ENCODE results near the gene TRABD2B.

Gene TRABD2B

GRCh38 chr1:47890779-47891178 lies 106.4 kb downstream of the TRABD2B start:
- H3K4me3 ChIP-seq (ENCODE audit: low read length), result no peak overlapping the region
- no peak for DNase-seq (ENCODE audit: low read depth)
- TF ChIP-seq, protein P1, sequence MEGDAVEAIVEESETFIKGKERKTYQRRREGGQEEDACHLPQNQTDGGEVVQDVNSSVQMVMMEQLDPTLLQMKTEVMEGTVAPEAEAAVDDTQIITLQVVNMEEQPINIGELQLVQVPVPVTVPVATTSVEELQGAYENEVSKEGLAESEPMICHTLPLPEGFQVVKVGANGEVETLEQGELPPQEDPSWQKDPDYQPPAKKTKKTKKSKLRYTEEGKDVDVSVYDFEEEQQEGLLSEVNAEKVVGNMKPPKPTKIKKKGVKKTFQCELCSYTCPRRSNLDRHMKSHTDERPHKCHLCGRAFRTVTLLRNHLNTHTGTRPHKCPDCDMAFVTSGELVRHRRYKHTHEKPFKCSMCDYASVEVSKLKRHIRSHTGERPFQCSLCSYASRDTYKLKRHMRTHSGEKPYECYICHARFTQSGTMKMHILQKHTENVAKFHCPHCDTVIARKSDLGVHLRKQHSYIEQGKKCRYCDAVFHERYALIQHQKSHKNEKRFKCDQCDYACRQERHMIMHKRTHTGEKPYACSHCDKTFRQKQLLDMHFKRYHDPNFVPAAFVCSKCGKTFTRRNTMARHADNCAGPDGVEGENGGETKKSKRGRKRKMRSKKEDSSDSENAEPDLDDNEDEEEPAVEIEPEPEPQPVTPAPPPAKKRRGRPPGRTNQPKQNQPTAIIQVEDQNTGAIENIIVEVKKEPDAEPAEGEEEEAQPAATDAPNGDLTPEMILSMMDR (conservative IDR thresholded peaks at IDR 0.05; ENCODE audit: low read depth, low read length), result no peak

DNA sequence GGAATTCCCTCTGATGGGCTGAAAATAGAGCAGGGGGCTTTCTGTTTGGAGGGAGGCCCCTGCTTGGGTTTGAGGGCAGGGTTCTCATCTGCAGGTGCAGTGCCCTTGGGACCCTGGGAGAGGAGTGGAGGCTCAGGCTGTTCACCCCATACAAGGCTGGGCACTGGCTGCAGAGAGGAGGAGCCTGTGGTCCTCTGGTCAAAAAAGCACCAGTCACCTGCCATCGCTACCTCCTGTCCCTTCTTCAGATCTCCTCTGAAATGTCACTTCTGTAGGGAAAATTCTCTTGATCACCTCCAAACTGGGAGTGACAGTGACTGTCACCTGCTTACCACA lies 108.9 kb downstream of the TRABD2B start:
- TF ChIP-seq, protein P1 (conservative IDR thresholded peaks at IDR 0.05; ENCODE audit: low read depth, low read length), result no peak

GRCh38 chr1:47887475-47888293 lies 109.5 kb downstream of the TRABD2B start:
- DNase-seq (ENCODE audit: low read depth), result no peak
- TF ChIP-seq, protein P1 (conservative IDR thresholded peaks at IDR 0.05; ENCODE audit: low read depth, low read length), result no peak
- H3K4me3 ChIP-seq (ENCODE audit: low read length), result no peak overlapping the region

More for the DNA sequence above, 108.9 kb downstream of the TRABD2B start:
- no peak overlapping the region for H3K4me3 ChIP-seq (ENCODE audit: low read length)
- DNase-seq (ENCODE audit: low read depth), result no peak

DNA sequence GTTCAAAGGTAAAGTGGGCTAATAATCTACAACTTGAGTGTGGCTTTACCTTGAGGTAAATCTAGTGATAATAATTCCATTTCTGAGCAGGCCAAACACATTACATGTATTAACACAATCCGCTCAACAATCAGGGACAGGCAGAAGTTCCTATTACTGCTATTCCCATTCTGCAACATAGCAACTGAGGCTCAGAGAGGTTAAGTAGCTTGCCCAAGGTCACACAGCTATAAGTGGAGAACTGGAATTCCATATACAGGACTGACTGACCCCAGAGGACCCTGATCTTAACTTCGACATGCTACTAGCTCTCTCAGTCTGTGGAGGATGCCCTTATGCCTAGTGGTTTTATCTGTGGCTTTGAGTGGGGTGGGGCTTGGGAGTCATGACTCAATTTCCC lies 110.1 kb downstream of the TRABD2B start:
- no peak for DNase-seq (ENCODE audit: low read depth)
- TF ChIP-seq, protein P1 (conservative IDR thresholded peaks at IDR 0.05; ENCODE audit: low read depth, low read length), result no peak
- H3K4me3 ChIP-seq (ENCODE audit: low read length), result no peak overlapping the region

- no peak for DNase-seq (ENCODE audit: low read depth)
- H3K4me3 ChIP-seq (ENCODE audit: low read length), result no peak overlapping the region
- TF ChIP-seq, protein P1 (conservative IDR thresholded peaks at IDR 0.05; ENCODE audit: low read depth, low read length), result no peak
Observed at GRCh38 chr1:47886141-47886540, 111.0 kb downstream of the TRABD2B start.

DNA sequence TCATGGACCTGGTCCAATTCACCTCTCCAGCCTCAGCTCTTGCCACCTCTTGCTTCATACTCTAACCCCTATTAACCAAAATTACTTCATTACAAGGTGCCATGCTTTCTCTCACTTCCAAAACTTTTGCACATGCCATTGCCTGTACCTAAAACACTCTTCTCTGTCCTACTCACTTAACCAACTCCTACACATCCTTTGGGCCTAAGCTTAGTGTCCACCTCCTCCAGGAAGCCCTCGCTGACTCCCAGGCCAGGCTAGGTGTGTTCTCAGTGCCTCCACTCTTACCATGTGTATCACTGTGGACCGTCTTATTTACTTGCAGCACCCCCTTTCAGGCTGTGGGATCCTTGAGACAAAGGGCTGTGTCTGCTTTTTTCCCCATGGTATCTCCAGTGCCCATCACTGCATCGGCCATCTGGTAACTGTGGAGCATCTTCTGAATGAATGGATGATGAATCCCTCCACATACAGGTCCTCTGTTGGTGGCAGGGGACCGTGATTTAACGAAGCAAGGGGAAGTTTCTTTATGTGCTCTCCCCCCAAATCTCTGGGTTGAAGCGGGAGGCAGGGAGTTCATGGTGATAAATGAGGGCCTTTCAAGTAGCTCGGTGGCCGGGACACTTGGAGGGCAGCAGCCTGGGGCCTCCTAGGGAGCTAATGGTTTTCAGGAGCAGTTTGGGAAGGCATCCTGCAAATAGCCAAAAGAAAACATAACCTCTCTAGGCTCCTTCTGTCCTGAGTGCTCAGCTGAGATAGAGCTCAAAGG lies 111.9 kb downstream of the TRABD2B start:
- TF ChIP-seq, protein P1 (conservative IDR thresholded peaks at IDR 0.05; ENCODE audit: low read depth, low read length), result no peak
- no peak for DNase-seq (ENCODE audit: low read depth)
- no peak overlapping the region for H3K4me3 ChIP-seq (ENCODE audit: low read length)

Data from retinal pigment epithelial cell (primary cell).